Activated T-helper 17 cell treated with anti-CD3 and anti-CD28 coated beads, Interleukin-2, amount 50 U/mL, for 72 hours (primary cell): ENCODE results near the gene CT55. TPM values are rescaled to one million over a fixed set of nuclear protein-coding genes. Genes with fewer than 3 reads are reported as not detected.
"Not testable (repeated sequence)": the region's sequence is repeated elsewhere in the genome, so short reads cannot be mapped to it uniquely, and the experiment has no call there.

ENCODE experiments used
- ATAC-seq: fragments of 150-1000 bp; cut with Tn5 transposase; replicated peaks from 2 replicates; pipeline ENCODE4 v1.10.0; 2021; ENCODE audit warnings: mild to moderate bottlenecking, moderate library complexity
- H3K27ac Mint-ChIP-seq: one replicate; pipeline ENCODE4 v1.8.0; 2022; ENCODE audit warnings: mixed read lengths
- H3K27me3 Mint-ChIP-seq: one replicate; pipeline ENCODE4 v1.8.0; 2022; ENCODE audit warnings: mixed read lengths
- H3K36me3 Mint-ChIP-seq: one replicate; pipeline ENCODE4 v1.8.0; 2022; ENCODE audit warnings: low read depth, mild to moderate bottlenecking, mixed read lengths
- H3K4me1 Mint-ChIP-seq: one replicate; pipeline ENCODE4 v1.8.0; 2022; ENCODE audit warnings: mixed read lengths
- H3K4me3 Mint-ChIP-seq: one replicate; pipeline ENCODE4 v1.8.0; 2022; ENCODE audit warnings: mild to moderate bottlenecking, mixed read lengths
- H3K9me3 Mint-ChIP-seq: one replicate; pipeline ENCODE4 v1.8.0; 2022; ENCODE audit warnings: mixed read lengths
- total RNA-seq, 2 donors: library from RNA; stranded (reverse); gene quantifications; one replicate each; pipeline ENCODE4 v1.2.3, GENCODE V29; 2022

Gene CT55, protein sequence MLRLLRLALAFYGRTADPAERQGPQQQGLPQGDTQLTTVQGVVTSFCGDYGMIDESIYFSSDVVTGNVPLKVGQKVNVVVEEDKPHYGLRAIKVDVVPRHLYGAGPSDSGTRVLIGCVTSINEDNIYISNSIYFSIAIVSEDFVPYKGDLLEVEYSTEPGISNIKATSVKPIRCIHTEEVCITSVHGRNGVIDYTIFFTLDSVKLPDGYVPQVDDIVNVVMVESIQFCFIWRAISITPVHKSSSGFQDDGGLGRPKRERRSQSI
- not detected for total RNA-seq

DNA sequence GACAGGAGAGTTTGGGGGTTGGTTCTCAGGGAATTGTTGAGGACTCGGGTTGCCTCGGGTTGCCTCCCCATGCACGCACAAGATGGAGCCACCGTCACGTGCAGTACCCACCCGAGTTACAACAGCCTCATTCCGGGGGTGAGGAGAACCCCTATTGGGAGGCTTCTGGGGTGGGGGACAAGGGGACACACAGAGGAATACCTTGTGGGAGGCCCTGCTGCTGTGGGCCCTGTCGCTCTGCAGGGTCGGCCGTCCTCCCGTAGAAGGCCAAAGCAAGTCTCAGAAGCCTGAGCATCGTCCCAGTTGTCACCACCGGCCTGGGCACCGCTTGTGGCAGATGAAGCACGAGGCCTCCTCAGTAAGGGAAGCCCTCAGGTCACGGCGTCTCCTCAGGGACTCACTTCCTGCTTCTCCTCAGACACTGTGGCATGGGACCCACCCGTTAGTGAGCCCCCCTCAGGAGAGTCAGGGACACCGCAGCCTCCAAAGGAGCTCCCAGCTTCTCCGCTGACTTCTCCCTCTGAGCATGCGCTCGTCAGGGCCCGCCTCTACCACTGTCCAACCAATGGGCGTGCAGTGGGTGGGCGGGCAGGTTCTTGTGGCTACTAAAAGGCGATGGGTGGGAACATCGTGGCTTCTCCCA, at the start of gene CT55:
Gene CT55, minus strand, starts transcription at position 522 of the 643 bp plus-strand sequence. Its CDS starts 227 bp downstream, at position 295.
- Mint-ChIP-seq H3K27ac (no peak within 1 kb of the TSS), H3K4me3 (no peak within 1 kb of the TSS), H3K36me3 (no peaks in the 10 kb centered on the region), H3K27me3 (peaks cover 17% of the 10 kb centered on the region), H3K4me1 (no peaks in the 10 kb centered on the region), H3K9me3 (no peaks in the 10 kb centered on the region)
- no peak for ATAC-seq

DNA sequence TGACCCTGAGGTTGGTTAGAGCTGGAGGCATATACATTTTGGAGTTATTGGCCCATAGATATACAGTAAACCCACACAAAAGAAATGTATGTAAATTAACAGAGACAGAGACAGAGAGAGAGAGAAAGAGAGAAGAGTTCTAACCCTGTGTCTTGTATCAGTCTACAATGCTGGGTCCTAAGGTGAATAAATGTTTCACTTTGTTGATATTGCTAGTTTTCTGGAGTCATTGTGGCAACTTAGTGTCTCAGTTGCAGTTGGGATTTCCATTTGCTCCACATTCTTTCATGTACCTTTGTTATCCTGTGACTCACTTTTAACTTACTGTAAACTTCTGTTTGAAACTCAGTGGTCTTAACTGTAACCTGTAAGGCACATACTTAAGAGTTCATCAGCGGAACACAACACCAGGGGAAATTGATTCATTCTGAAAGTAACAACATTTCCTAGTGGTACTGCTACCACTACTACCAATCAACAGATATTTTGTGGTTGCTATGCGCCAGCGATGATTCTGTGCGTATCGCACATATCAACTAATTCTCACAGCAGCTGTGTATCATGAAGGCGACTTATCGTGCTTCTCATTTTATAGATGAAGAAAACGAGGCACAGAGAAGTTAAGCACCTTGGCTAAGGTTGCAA, 42.1 kb upstream of the CT55 start:
- peak; percentile 89 for ATAC-seq
- Mint-ChIP-seq H3K36me3 (no peaks in the 10 kb centered on the region), H3K27me3 (peaks cover 7% of the 10 kb centered on the region), H3K4me1 (peaks cover 15% of the 10 kb centered on the region), H3K4me3 (peak overlapping the region; percentile 69), H3K27ac (peak overlapping the region; percentile 87), H3K9me3 (no peaks in the 10 kb centered on the region)

DNA sequence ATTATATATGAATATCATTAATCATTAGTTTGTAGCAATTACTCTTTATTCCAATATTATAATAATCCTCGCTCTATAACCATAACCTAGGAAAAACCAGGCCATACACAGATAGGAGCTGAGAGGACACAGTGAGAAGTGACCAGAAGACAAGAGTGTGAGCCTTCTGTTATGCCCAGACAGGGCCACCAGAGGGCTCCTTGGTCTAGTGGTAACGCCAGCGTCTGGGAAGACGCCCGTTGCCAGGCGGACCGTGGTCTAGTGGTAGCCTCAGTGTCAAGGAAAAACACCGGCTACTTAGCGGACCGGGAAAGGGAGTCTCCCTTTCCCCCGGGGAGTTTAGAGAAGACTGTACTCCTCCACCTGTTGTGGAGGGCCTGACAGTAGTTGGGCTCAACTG, 35.2 kb upstream of the CT55 start:
- not testable (repeated sequence) for H3K9me3 Mint-ChIP-seq, H3K4me1 Mint-ChIP-seq
- H3K27me3 Mint-ChIP-seq: peaks cover 19% of the 10 kb centered on the region

DNA sequence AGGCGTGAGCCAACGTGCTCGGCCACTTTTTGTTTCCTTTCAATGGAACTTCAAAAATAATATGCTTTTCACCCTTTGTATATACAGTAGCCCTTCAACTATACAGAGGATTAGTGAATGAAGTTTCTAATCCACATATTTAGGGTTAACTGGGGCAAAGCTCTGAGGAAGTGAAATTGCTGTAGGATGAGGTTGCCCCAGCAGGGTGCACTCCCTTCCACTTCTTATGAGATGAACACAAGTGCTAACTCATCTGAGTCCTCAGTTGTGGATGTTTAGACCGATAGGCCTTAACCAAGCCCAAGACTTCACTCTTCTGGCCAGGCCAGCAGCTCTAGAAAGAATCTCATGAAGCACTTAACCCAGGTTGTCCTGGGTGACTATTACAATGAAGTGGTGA, 29.1 kb upstream of the CT55 start:
- Mint-ChIP-seq H3K27ac (no peak overlapping the region), H3K27me3 (peaks cover 10% of the 10 kb centered on the region), H3K9me3 (no peaks in the 10 kb centered on the region), H3K4me3 (no peak overlapping the region), H3K36me3 (no peaks in the 10 kb centered on the region), H3K4me1 (no peaks in the 10 kb centered on the region)
- ATAC-seq: no peak

More for the DNA sequence above, 35.2 kb upstream of the CT55 start:
- not testable (repeated sequence) for H3K27ac Mint-ChIP-seq, H3K36me3 Mint-ChIP-seq, H3K4me3 Mint-ChIP-seq, ATAC-seq

DNA sequence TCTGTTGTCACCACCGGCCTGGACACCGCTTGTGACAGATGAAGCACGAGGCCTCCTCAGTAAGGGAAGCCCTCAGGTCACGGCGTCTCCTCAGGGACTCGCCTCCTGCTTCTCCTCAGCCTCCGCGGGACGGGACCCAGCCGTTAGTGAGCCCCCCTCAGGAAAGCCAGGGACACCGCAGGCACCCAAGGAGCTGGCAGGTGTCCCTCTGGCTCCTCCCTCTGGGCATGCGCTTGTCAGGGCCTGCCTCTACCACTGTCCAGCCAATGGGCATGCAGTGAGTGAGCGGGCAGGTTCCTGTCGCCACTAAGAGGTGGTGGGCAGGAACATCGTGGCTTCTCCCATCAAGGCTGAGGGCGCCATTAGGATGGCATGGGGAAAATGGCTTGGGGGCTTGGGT, 23.5 kb upstream of the CT55 start:
- Mint-ChIP-seq H3K27ac (no peak overlapping the region), H3K9me3 (no peaks in the 10 kb centered on the region), H3K36me3 (no peaks in the 10 kb centered on the region), H3K4me3 (no peak overlapping the region), H3K4me1 (no peaks in the 10 kb centered on the region), H3K27me3 (peaks cover 3% of the 10 kb centered on the region)
- ATAC-seq: no peak

DNA sequence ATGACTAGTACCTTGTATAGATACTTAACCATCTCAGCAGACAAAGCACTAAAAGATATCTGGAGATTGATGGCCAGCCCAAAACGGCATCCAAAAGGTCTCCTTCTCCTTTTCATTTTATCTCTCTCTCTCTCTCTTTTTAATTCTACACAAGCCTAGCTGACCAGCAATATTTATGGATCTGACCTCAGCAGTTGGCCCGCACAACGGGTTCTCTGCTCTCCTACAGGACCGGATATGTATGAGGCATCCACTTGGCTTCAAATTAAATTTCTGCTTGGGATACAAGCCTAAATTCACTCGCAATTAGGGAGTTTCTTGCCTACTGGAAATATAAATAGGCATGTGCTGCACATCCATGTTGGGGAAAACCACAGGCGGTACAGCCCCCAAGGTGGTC, 22.5 kb upstream of the CT55 start:
- H3K4me1 Mint-ChIP-seq: no peaks in the 10 kb centered on the region
- H3K9me3 Mint-ChIP-seq: no peaks in the 10 kb centered on the region
- ATAC-seq: no peak
- no peak overlapping the region for H3K27ac Mint-ChIP-seq
- no peaks in the 10 kb centered on the region for H3K36me3 Mint-ChIP-seq
- no peak overlapping the region for H3K4me3 Mint-ChIP-seq
- H3K27me3 Mint-ChIP-seq: peaks cover 3% of the 10 kb centered on the region

DNA sequence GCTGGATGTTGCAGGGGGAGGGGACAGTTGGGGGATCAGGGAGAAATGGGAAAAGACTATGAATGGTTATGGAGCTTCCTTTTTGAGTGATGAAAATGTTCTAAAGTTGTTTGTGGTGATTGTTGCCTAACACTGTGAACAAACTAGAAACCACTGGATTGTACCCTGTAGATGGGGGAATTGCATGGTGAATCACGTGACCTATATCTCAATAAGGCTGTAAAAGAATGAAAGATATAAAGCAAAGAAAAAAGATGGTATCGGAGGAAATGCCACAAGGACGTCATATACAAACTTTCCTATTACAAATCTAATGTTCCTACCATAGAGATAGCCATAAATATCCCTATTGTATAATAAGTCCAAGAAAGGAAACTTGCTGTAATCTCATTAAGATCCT, 20.6 kb upstream of the CT55 start:
- no peak for ATAC-seq
- Mint-ChIP-seq H3K27me3 (peaks cover 7% of the 10 kb centered on the region), H3K4me3 (no peak overlapping the region)

DNA sequence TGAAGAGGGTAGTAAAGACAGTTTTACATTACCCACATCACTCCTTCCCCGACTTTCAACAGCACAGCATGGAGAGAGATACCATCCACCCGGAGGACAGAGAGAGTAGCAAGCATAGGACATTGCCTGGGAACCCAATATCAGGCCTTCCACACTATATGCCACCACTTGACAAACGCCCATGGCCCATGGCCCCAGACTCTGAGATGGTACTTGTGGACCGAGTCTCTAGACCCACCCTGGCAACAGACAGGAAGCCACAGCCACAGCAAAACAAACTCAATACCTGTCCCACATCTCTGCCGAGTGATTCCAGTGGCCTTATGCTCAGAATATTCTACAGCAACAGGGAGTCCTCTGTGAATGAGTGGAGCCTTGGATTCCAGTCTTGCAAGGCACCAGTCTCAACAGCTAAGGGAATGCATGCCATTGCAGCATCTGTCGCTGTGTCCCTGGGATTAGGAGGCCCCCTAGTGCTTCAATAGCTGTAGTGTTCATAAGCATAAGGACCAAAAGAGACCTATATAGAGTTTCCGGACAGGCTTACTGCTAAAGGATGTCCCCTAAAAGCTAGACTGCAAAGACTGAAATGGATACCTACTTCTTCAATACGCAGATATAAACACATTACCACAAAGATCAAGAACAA, 14.7 kb upstream of the CT55 start:
- Mint-ChIP-seq H3K27me3 (peaks cover 25% of the 10 kb centered on the region), H3K9me3 (no peaks in the 10 kb centered on the region), H3K27ac (no peak overlapping the region), H3K36me3 (no peaks in the 10 kb centered on the region), H3K4me1 (no peaks in the 10 kb centered on the region), H3K4me3 (no peak overlapping the region)
- peak; percentile 80 for ATAC-seq

More for the DNA sequence above, 20.6 kb upstream of the CT55 start:
- Mint-ChIP-seq H3K4me1 (no peaks in the 10 kb centered on the region), H3K9me3 (no peaks in the 10 kb centered on the region), H3K27ac (no peak overlapping the region), H3K36me3 (no peaks in the 10 kb centered on the region)

DNA sequence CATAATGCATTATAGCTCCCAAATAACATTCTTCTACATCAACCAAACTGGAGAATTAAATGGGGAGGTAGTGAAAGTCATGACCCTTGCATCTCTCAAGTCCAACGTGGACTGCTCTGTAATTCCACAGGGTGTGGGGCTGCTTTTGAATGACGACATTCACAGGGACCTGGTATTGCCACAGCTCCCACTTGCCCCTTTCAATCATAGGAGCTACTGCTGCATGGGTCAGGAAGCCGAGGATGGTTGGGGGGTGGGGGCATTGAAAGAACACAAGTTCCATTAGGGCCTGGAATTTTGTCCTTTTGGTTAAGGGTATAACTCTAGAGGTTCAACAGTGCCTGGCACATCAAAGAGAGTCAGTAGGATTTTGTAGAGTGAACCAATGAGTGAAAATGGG, 7.4 kb upstream of the CT55 start:
- Mint-ChIP-seq H3K27me3 (peaks cover 16% of the 10 kb centered on the region), H3K4me1 (no peaks in the 10 kb centered on the region), H3K27ac (no peak overlapping the region)

DNA sequence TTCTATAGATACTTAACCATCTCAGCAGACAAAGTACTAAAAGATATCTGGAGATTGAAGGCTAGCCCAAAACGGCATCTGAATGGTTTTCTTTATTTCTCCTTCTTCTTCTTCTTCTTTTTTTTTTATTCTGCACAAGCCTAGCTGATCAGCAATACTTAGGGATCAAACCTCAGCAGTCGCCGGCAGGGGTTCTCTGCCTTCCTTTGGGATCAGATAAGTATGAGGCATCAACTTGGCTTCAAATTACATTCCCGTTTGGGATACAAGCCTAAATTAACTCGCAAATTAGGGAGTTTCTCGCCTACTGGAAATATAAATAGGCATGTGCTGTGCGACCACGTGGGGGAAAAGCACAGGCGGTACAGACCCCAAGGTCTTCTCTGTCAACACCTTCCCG, 730 bp downstream of the CT55 start:
- Mint-ChIP-seq H3K36me3 (no peaks in the 10 kb centered on the region), H3K27ac (no peak overlapping the region), H3K4me3 (no peak overlapping the region), H3K27me3 (peaks cover 17% of the 10 kb centered on the region), H3K4me1 (no peaks in the 10 kb centered on the region), H3K9me3 (no peaks in the 10 kb centered on the region)
- ATAC-seq: no peak

More for the DNA sequence above, 7.4 kb upstream of the CT55 start:
- Mint-ChIP-seq H3K9me3 (no peaks in the 10 kb centered on the region), H3K36me3 (no peaks in the 10 kb centered on the region), H3K4me3 (no peak overlapping the region)
- ATAC-seq: no peak

DNA sequence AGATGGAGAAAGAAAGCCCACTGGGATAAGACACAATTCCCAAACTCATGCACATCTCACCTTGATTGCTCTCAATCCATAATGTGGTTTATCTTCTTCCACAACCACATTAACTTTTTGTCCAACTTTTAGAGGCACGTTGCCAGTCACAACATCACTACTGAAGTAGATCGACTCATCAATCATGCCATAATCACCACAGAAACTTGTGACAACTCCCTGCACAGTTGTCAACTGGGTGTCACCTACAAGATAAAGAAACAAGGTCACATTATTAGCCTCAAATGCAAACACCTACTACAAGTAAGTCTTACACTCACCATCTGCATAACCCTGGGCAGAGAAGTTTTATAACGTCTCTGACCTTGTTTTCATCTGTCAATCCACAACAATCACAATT, 1.7 kb downstream of the CT55 start:
- not testable (repeated sequence) for H3K9me3 Mint-ChIP-seq, ATAC-seq, H3K4me1 Mint-ChIP-seq, H3K4me3 Mint-ChIP-seq, H3K27ac Mint-ChIP-seq, H3K36me3 Mint-ChIP-seq
- peaks cover 17% of the 10 kb centered on the region for H3K27me3 Mint-ChIP-seq

DNA sequence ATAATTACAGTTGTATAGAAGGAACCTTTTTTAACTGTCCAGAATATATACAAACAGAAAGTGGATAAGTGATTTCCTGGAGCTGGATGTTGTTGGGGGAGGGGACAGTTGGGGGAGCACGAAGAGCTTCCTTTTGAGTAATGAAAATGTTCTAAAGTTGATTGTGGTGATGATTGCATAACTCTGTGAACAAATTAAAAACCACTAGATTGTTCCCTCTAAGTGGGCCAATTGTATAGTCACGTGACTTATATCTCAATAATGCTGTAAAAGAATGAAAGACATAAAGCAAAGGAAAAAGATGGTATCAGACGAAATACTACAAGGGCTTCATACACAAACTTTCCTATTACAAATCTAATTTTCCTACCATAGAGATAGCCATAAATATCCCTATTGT, 2.7 kb downstream of the CT55 start:
- no peak for ATAC-seq
- Mint-ChIP-seq H3K9me3 (no peaks in the 10 kb centered on the region), H3K27ac (no peak overlapping the region), H3K36me3 (no peaks in the 10 kb centered on the region), H3K4me1 (no peaks in the 10 kb centered on the region), H3K4me3 (no peak overlapping the region), H3K27me3 (peaks cover 9% of the 10 kb centered on the region)

DNA sequence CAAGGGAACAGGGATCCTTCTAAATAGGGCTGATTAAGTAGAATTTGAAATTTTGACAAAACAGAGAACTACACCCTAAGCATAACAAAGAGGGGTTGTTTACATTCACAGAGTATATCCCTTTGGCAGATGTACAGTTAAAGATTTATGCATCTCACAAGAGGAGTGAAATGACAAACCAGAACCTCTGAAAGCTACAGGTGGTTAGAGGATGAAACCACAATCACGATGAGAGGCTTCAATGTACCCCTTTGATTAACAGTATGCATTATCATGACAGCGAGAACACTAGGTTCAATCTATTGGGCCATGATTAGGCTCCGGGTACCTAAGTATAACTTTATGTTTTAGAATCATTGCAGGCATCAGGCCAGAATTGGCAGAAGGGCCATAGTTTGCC, 16.5 kb downstream of the CT55 start:
- not testable (repeated sequence) for H3K27ac Mint-ChIP-seq, H3K4me1 Mint-ChIP-seq, H3K4me3 Mint-ChIP-seq, ATAC-seq, H3K27me3 Mint-ChIP-seq, H3K9me3 Mint-ChIP-seq, H3K36me3 Mint-ChIP-seq

DNA sequence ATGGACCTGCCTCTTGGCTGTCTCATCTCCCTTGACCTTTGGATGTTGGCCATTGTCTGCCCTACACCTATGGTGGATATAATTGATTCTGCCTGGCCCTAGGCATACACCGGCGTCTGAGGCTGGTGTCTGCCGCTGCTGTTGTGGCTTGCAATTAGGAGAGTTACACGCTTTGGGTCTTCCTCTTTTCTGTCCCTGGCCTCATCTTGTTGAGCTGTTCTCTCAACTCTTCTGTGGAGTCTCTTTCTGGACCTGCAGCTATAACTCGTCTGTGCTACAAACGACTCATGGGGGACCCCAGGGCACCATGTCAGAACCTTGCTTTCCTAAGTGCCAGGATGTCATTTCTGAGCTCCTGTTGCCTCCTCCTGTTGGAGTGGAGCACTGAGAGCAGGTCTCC, 45.1 kb downstream of the CT55 start:
- not testable (repeated sequence) for ATAC-seq, H3K27me3 Mint-ChIP-seq, H3K4me3 Mint-ChIP-seq, H3K4me1 Mint-ChIP-seq, H3K36me3 Mint-ChIP-seq, H3K27ac Mint-ChIP-seq, H3K9me3 Mint-ChIP-seq
